ENCODE measurements around the gene BMP7.

Gene BMP7

DNA sequence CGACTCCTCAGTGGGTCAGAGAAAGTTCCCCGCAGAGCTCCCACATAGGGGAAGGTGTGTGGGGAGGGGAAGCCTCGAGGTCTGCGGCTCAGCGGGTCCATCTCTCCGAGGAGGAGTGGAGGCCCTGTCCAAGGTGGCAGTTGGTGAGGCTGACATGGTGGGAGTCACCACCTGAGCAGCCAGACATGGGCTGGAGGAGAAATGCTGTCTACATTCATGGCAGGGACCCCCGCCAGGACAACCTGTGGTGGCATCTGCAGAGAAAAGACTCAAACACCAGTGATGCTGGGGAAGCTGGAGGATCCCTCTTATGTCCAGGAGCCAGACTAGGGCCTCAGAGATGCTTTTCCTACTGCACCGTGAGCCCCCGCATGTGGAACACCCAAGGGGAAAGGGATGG is 49.8 kb downstream of the BMP7 start:
- TF ChIP-seq, protein P1, sequence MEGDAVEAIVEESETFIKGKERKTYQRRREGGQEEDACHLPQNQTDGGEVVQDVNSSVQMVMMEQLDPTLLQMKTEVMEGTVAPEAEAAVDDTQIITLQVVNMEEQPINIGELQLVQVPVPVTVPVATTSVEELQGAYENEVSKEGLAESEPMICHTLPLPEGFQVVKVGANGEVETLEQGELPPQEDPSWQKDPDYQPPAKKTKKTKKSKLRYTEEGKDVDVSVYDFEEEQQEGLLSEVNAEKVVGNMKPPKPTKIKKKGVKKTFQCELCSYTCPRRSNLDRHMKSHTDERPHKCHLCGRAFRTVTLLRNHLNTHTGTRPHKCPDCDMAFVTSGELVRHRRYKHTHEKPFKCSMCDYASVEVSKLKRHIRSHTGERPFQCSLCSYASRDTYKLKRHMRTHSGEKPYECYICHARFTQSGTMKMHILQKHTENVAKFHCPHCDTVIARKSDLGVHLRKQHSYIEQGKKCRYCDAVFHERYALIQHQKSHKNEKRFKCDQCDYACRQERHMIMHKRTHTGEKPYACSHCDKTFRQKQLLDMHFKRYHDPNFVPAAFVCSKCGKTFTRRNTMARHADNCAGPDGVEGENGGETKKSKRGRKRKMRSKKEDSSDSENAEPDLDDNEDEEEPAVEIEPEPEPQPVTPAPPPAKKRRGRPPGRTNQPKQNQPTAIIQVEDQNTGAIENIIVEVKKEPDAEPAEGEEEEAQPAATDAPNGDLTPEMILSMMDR (IDR thresholded peaks at IDR 0.05) = no peak
- H3K36me3 ChIP-seq = no peaks in the 10 kb centered on the region
- H3K27ac ChIP-seq = no peak overlapping the region
- H3K4me1 ChIP-seq (ENCODE audit: control insufficient read depth in 1 of 2, insufficient read depth in 1 of 2, low read depth in 1 of 2, low read length in 1 of 2) = no peaks in the 10 kb centered on the region
- no peaks in the 10 kb centered on the region for H3K9me3 ChIP-seq
- H3K4me3 ChIP-seq (ENCODE audit: low read depth in 1 of 2, low read length in 1 of 2) = no peak overlapping the region
- H3K27me3 ChIP-seq = peaks cover 28% of the 10 kb centered on the region

DNA sequence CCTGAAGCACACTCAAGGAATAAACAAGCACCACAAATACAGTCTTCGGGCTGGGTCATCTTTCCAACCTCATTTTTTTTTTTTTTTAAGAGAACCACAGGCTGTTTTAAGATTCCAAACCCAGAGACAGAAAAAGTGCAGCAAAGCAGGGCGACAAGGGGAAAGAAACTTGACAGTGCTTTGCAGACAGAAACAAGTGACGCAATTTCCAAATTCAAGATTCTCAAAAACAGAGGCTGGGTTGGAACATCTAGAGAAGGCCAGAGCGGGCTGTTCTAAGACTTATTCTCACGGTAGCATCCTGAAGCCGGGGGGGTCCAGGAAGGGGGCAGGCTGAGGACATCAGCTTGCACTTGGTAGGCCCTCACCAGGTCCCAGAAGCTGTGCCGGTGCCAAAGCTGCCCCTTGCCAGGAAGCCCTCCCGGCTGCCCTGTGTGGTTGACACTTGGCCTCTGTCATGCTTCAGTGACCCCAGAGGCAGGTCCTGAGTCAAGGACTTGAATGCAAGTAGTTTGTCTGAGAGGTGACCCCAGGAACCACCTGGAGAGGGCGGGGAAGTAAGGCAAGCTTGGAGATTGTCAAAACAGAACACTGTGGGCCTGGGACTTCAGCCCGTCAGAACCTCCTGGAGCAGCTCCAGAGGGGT is 50.5 kb downstream of the BMP7 start:
- TF ChIP-seq, protein P1 (IDR thresholded peaks at IDR 0.05) = no peak
- Histone ChIP-seq H3K4me1 (ENCODE audit: control insufficient read depth in 1 of 2, insufficient read depth in 1 of 2, low read depth in 1 of 2, low read length in 1 of 2) (no peaks in the 10 kb centered on the region), H3K9me3 (no peaks in the 10 kb centered on the region), H3K36me3 (no peaks in the 10 kb centered on the region), H3K4me3 (ENCODE audit: low read depth in 1 of 2, low read length in 1 of 2) (no peak overlapping the region), H3K27ac (no peak overlapping the region), H3K27me3 (peaks cover 31% of the 10 kb centered on the region)

DNA sequence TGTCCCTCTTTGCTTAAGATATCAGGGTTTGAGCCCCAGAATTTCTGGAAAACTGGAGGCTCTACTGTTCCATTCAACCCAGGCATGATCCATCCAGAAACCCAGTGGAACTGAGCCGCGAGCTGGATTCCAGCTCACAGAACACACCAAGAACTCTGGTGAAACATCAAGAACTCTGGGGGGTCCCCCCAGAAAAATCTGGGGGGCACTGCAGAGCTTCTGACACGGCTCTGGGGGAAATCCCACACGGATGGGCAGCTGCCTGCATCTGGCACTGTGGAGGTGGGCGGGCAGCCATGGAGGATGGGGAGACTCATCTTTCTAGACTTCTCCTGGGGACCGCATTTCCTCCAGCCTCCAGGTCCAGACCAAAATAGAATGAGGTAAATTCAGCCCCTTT is 51.0 kb downstream of the BMP7 start:
- TF ChIP-seq, protein P1 (IDR thresholded peaks at IDR 0.05) = no peak
- no peaks in the 10 kb centered on the region for H3K9me3 ChIP-seq
- no peak overlapping the region for H3K4me3 ChIP-seq (ENCODE audit: low read depth in 1 of 2, low read length in 1 of 2)
- H3K4me1 ChIP-seq (ENCODE audit: control insufficient read depth in 1 of 2, insufficient read depth in 1 of 2, low read depth in 1 of 2, low read length in 1 of 2) = no peaks in the 10 kb centered on the region
- peaks cover 31% of the 10 kb centered on the region for H3K27me3 ChIP-seq
- no peak overlapping the region for H3K27ac ChIP-seq
- H3K36me3 ChIP-seq = no peaks in the 10 kb centered on the region

DNA sequence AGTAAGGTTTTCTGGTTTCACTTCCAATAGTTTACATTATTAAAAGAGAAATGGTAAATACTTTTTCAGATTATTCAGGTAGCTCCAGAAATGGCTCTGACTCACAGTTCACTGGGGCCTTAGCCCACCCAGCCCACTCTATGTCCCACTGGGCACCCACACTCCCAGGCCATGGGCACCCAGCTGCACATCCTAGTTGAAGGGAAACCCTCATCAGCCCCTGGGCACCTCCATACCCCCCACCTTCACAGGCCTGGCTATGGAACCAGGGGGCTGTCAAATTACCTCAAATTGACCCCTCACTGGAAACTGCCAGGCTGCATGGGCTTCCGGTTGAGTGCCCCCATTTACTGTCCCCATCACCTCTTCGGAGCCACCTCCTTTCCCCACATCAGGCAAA is 51.5 kb downstream of the BMP7 start:
- no peak overlapping the region for H3K27ac ChIP-seq
- no peaks in the 10 kb centered on the region for H3K36me3 ChIP-seq
- H3K9me3 ChIP-seq = no peaks in the 10 kb centered on the region
- TF ChIP-seq, protein P1 (IDR thresholded peaks at IDR 0.05) = no peak
- H3K4me3 ChIP-seq (ENCODE audit: low read depth in 1 of 2, low read length in 1 of 2) = no peak overlapping the region
- H3K4me1 ChIP-seq (ENCODE audit: control insufficient read depth in 1 of 2, insufficient read depth in 1 of 2, low read depth in 1 of 2, low read length in 1 of 2) = no peaks in the 10 kb centered on the region
- H3K27me3 ChIP-seq = peaks cover 31% of the 10 kb centered on the region

DNA sequence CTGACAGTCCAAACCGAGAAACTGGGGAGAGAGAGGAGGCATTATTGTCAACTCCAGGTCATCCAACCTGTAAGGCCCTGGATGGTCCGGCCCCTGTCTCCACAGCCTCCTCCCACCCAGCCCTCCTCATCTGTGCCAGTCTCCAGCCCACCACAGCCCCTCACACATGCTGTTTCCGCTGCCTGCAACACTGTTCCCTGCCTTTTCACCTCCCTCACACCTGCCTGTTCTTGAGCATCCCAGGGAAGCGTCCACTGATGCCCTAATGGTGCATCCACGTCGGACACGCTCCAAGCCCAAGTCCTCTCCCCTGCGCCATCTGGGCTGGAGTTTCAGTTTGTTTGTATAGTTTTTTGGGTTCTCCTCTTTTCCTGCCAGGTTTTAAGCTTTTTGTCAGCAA is 52.0 kb downstream of the BMP7 start:
- no peak overlapping the region for H3K4me3 ChIP-seq (ENCODE audit: low read depth in 1 of 2, low read length in 1 of 2)
- no peaks in the 10 kb centered on the region for H3K4me1 ChIP-seq (ENCODE audit: control insufficient read depth in 1 of 2, insufficient read depth in 1 of 2, low read depth in 1 of 2, low read length in 1 of 2)
- no peaks in the 10 kb centered on the region for H3K36me3 ChIP-seq
- no peaks in the 10 kb centered on the region for H3K9me3 ChIP-seq
- H3K27ac ChIP-seq = no peak overlapping the region
- peaks cover 31% of the 10 kb centered on the region for H3K27me3 ChIP-seq
- TF ChIP-seq, protein P1 (IDR thresholded peaks at IDR 0.05) = no peak

Data from neutrophil (primary cell).